ENCODE results near the gene ACOX1.
A peak's percentile ranks its signal among the peaks of the same experiment; 100 is the strongest.

ACOX1 gene

GRCh38 chr17:75926456-75926855 lies 52.5 kb downstream of the ACOX1 start:
- no peak for DNase-seq

GRCh38 chr17:75925912-75926311 lies 53.1 kb downstream of the ACOX1 start:
- DNase-seq = no peak

GRCh38 chr17:75925103-75925502 lies 53.9 kb downstream of the ACOX1 start:
- no peak for DNase-seq

GRCh38 chr17:75922963-75923874 lies 55.7 kb downstream of the ACOX1 start:
- DNase-seq = no peak

GRCh38 chr17:75922173-75922961 lies 56.6 kb downstream of the ACOX1 start:
- no peak for DNase-seq

- no peak for DNase-seq
Measured at GRCh38 chr17:75921596-75921995, 57.4 kb downstream of the ACOX1 start.

GRCh38 chr17:75920045-75920560 lies 58.9 kb downstream of the ACOX1 start:
- DNase-seq = no peak

- DNase-seq = no peak
Measured at GRCh38 chr17:75919611-75920010, 59.4 kb downstream of the ACOX1 start.

- no peak for DNase-seq
Measured at GRCh38 chr17:75917917-75918445, 61.0 kb downstream of the ACOX1 start.

GRCh38 chr17:75917141-75917916 lies 61.6 kb downstream of the ACOX1 start:
- DNase-seq = no peak

GRCh38 chr17:75915268-75915667 lies 63.7 kb downstream of the ACOX1 start:
- DNase-seq = no peak

GRCh38 chr17:75914643-75915267 lies 64.2 kb downstream of the ACOX1 start:
- no peak for DNase-seq

- DNase-seq = no peak
Measured at GRCh38 chr17:75913537-75914210, 65.3 kb downstream of the ACOX1 start.

GRCh38 chr17:75910699-75911098 lies 68.3 kb downstream of the ACOX1 start:
- no peak for DNase-seq

GRCh38 chr17:75909812-75910274 lies 69.1 kb downstream of the ACOX1 start:
- no peak for DNase-seq

- DNase-seq = peak; percentile 37
Measured at GRCh38 chr17:75909051-75909811, 69.7 kb downstream of the ACOX1 start.

GRCh38 chr17:75908201-75908600 lies 70.8 kb downstream of the ACOX1 start:
- DNase-seq = peak; percentile 75

GRCh38 chr17:75906143-75906884 lies 72.7 kb downstream of the ACOX1 start:
- no peak for DNase-seq

GRCh38 chr17:75904749-75905521 lies 74.0 kb downstream of the ACOX1 start, which contains the start of gene MRPL38:
MRPL38 (minus strand) TSS chr17:75904884; CDS start chr17:75904875, 9 bp downstream.
- peak; percentile 61 for DNase-seq

Measured in NCI-H187 treated with DMSO at 0.1 percent for 48 hours (cell line).